GM12878 (cell line): Measurements from ENCODE around the gene SPRR5.

Experiments
- TF ChIP-seq, protein P1 (sequence below), 3 experiments: IDR thresholded peaks in 2 of 3; conservative IDR thresholded peaks in 1 of 3; 2 replicates each; pipeline ENCODE4 v1.5.1; 2011; ENCODE audit warnings: low read depth in 3 of 3, low read length in 3 of 3, mild to moderate bottlenecking in 3 of 3, control low read depth in 2 of 3, moderate library complexity in 2 of 3, inconsistent platforms in 1 of 3, mixed read lengths in 1 of 3; ENCODE audit not compliant: control insufficient read depth in 2 of 3, insufficient read depth in 1 of 3; ENCODE audit errors: extremely low read depth in 1 of 3
- TF ChIP-seq, protein P2 (sequence below): IDR thresholded peaks from 2 replicates; pipeline ENCODE4 v1.6.1; 2011; ENCODE audit warnings: low read depth, mild to moderate bottlenecking, low read length, moderate library complexity, borderline replicate concordance; ENCODE audit errors: extremely low read depth

DNA sequence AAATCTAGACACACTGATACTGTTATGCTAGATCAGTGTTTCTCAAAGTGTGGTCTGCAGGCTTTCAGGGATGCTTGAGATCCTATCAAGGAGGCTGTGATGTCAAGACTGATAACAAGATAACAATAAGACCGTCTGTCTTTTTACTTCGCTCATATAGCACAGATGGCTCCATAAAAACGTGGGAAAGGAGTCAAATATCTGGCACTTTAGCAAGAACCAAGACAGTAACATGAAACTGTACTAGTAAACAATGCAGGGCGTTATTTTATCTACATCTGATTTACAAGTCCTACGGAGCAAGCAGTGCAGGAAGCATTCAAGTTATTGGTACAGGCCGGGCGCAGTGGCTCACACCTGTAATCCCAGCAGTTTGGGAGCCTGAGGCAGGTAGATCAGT lies 50.9 kb downstream of the SPRR5 start:
- TF ChIP-seq, protein P1, sequence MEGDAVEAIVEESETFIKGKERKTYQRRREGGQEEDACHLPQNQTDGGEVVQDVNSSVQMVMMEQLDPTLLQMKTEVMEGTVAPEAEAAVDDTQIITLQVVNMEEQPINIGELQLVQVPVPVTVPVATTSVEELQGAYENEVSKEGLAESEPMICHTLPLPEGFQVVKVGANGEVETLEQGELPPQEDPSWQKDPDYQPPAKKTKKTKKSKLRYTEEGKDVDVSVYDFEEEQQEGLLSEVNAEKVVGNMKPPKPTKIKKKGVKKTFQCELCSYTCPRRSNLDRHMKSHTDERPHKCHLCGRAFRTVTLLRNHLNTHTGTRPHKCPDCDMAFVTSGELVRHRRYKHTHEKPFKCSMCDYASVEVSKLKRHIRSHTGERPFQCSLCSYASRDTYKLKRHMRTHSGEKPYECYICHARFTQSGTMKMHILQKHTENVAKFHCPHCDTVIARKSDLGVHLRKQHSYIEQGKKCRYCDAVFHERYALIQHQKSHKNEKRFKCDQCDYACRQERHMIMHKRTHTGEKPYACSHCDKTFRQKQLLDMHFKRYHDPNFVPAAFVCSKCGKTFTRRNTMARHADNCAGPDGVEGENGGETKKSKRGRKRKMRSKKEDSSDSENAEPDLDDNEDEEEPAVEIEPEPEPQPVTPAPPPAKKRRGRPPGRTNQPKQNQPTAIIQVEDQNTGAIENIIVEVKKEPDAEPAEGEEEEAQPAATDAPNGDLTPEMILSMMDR (IDR thresholded peaks at IDR 0.05 in 2 of 3, conservative IDR thresholded peaks at IDR 0.05 in 1 of 3; ENCODE audit: control insufficient read depth in 2 of 3, extremely low read depth in 1 of 3, insufficient read depth in 1 of 3, low read depth in 3 of 3, low read length in 3 of 3), result no peak
- TF ChIP-seq, protein P2, sequence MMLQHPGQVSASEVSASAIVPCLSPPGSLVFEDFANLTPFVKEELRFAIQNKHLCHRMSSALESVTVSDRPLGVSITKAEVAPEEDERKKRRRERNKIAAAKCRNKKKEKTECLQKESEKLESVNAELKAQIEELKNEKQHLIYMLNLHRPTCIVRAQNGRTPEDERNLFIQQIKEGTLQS, result no peak
